Tibial nerve (tissue), 3 donors: Measurements from ENCODE around the gene RASD2.

Source experiments
- CTCF ChIP-seq, 5 experiments: fragments of 200-600 bp in 3 of 5; fragments of 450-650 bp in 2 of 5; sonication (generic) in 3 of 5; IDR thresholded peaks; one replicate each; pipeline ENCODE4 v1.5.1; 2016 to 2019; ENCODE audit warnings: antibody characterized with exemption in 5 of 5, mild to moderate bottlenecking in 3 of 5, moderate library complexity in 2 of 5
- POLR2A ChIP-seq, 2 donors: fragments of 450-650 bp; IDR thresholded peaks; one replicate each; pipeline ENCODE4 v1.6.1; 2017; ENCODE audit warnings: antibody characterized with exemption in 2 of 2, mild to moderate bottlenecking in 2 of 2, moderate library complexity in 2 of 2

GRCh38 chr22:35510481-35510934 is 30.1 kb upstream of the RASD2 start:
- TF ChIP-seq POLR2A (IDR thresholded peaks at IDR 0.05) (no peak), CTCF (IDR thresholded peaks at IDR 0.05) (no peak)
